SIG-M5 treated with dmso at 0.1 percent for 504 hours (cell line): ENCODE data around the gene EXOC3L4.
"Not testable (repeated sequence)": the region's sequence is repeated elsewhere in the genome, so short reads cannot be mapped to it uniquely, and the experiment has no call there.

ENCODE experiments used
- DNase-seq: peaks from one replicate; lab custom pipeline; 2025; ENCODE audit not compliant: unreplicated experiment; lab: John Stamatoyannopoulos, UW

EXOC3L4 gene

DNA sequence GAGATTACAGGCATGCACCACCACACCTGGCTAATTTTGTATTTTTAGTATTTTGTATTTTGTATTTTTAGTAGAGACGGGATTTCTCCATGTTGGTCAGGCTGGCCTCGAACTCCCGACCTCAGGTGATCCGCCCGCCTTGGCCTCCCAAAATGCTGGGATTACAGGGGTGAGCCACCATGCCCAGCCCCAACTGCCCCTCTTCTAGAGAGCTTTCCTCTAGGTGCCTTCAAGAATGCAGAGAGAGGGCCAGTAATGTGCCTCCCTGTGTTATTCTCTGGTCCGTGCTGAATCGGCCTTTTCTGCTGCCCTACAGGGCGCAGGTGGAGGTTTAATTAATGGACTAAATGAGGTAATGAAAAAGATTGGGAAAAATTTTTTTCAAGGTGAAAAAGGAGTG, 25.0 kb downstream of the EXOC3L4 start:
- not testable (repeated sequence) for DNase-seq

- peak; percentile 79 for DNase-seq
These were observed 26.8 kb downstream of the EXOC3L4 start for GRCh38 chr14:103121121-103121845.

DNA sequence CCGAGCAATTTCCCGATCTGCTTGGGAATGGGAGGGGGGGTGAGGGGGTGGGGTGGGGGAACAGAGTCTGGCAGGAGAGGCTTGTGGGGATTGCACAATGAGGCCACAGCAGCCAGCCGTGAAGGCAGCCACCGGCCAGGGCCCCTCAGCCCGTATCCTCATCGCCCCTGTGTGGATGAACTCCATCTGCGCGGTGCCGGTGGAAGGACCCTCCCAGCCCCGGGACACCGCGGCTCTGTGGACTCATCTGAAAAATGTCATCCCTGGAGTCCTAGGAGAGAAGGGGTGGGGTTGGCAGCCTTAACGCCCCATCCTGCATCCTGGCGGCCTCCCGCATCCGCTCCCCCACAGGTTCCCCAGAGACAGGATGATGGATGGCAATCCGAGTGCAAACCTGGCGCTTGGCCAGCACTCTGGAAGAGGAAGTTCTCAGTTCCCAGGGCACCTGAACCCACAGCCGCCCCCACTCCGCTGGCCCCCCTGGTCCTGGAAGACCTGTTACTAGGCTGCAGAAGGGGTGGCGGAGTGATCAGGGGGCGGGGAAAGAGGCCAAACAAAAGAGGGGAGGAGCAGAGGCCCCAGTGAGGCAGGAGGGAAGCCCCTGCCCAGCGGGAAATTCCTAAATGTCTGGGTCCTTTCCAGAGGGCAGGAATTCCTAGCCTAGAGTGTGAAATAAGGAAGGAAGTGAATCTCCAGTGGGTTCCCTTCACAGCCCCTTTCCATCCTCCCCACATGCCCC, 27.5 kb downstream of the EXOC3L4 start:
- peak; percentile 67 for DNase-seq

GRCh38 chr14:103122585-103122946, 28.0 kb downstream of the EXOC3L4 start:
- DNase-seq: no peak

GRCh38 chr14:103122947-103123633, 28.6 kb downstream of the EXOC3L4 start, which contains the start of gene TNFAIP2:
Gene TNFAIP2 (plus strand): TSS chr14:103123461. CDS start chr14:103126458, 2,997 bp downstream.
- DNase-seq: no peak

DNA sequence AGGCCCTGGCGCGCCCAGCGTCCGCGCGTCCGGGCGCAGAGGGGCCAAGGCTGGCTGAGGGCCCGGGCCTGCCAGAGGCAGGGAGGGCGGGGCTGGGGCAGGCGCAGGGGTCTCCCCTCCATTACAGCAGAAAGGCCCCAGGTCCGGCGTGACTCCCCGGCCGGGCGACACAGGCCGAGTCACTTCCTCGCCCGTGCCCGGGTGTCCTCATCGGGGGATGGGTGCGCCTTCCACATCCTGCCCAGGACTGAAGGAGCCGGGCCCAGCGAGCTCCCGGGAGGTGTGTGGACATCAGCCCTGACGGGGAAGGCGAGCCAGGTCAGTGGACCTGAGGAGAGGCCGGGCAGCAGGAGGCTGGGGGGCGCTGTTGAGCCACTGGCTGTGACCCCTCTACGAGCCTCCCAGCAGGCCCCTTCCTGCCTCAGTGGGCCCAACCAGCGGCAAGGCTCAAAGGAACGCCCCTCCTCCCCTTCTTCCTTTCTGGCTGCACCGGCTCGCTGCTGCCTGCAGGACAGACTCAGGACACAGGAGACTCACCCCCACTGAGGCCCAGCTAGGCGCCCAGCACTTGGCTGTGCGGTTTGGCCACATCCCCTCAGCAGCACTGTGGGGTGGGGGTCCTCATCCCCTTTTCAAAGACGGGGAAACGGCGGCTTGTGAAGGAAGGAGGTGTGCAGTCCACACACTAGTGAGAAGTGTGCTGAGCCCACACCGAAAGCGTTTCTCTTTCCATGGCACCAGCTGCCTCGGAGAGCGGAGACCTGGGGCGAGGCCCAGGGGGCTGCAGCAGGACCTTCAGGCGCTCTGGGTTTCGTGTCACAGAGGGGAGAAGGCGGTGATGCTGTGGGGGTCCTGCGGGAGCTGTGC, 29.3 kb downstream of the EXOC3L4 start:
- no peak for DNase-seq

DNA sequence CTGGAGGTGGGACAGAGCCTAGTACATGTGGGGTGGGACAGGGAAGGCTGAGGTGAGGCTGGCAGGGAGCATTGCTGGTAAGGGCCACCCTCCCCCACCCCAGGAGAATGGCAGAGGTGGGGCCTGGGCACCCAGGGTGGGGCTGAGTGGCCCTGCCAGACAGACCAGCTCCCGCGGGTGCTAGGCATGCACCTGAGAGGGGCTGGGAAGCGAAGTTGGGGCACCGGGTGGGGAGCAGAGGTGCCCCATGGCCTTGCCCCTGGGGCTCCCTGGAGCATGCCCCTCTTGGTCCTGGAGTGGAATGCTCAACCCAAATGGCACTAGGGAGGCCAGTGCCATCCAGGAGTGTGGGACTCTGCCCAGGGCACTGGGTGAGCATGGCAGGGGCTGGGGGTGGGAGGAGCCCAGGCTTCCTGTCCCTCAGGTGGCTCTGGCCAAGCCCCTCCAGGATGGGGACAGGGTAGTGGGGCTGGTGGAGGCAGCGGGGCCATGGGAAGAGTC, 30.0 kb downstream of the EXOC3L4 start:
- no peak for DNase-seq

GRCh38 chr14:103125098-103126070, 30.9 kb downstream of the EXOC3L4 start:
- no peak for DNase-seq

DNA sequence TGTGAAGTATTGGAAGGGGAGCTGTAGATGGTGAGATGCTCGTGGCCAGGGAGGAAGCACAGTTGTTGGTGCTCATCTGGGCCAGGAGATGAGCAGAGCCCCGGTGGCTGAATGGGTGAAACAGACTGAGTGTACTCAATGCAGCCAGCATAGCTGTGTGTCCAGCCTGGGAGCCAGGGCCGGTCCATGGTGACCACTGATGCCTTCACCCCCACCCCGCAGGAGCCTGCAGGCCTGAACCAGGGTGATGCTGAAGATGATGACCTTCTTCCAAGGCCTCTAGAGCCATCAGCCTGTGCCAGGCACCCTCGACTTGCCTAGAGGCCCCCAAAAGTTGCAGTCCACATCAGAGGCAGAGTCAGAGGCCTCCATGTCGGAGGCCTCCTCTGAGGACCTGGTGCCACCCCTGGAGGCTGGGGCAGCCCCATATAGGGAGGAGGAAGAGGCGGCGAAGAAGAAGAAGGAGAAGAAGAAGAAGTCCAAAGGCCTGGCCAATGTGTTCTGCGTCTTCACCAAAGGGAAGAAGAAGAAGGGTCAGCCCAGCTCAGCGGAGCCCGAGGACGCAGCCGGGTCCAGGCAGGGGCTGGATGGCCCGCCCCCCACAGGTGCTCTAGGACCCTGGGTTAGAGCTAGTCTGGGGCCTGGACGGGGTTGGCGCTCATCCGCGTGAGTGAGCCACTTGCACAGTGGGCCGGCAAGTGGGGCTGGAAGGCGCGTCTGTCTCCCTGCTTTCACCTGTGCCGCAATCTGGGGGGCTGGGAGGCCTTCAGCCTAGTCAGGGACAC, 31.8 kb downstream of the EXOC3L4 start:
- DNase-seq: no peak

GRCh38 chr14:103126873-103127304, 32.4 kb downstream of the EXOC3L4 start:
- DNase-seq: peak; percentile 20

DNA sequence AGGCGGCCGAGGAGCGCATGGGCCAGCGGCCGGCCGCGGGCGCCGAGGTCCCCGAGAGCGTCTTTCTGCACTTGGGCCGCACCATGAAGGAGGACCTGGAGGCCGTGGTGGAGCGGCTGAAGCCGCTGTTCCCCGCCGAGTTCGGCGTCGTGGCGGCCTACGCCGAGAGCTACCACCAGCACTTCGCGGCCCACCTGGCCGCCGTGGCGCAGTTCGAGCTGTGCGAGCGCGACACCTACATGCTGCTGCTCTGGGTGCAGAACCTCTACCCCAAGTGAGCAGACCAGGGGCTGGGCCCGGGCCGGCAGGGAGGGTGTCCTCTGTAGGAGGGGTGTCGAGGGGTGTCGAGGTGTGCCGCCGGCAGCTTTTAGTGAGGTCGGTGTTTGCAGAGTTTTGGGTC, 32.8 kb downstream of the EXOC3L4 start:
- DNase-seq: no peak

DNA sequence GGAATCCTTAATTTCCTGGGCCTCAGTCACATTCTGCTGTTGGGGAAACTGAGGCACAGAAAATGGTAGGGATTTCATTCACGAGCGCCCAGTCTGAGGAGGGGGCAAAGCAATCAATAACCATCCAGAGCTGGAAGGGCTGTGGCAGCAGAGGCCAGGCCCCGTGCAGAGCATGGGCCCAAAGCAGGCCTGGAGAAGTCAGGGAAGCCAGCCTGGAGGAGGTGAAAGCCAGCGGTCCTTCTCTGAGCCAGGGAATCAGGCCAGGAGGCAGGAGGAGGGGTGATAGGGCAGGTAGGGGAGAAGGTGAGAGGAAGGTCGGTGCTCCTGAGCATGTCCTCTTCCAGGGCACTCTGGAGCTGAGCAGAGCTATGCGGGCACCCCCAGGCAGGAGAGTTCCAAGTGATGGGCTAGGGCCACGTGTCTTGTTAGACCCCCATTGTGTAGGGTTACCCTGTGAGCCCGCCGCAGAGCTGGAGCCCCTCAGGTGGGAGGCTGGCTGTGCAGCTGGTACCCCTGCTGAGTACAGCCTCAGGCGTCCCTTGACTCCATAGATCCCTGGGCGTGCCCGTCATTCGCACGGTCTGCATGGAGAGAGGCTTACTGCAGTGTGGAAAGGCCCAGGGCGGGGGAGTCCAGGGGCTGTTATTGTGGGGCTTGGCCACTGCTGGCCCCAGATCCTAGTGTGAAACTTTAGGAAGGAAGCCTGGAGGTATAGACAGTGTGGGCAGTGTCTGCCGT, 33.5 kb downstream of the EXOC3L4 start:
- no peak for DNase-seq

DNA sequence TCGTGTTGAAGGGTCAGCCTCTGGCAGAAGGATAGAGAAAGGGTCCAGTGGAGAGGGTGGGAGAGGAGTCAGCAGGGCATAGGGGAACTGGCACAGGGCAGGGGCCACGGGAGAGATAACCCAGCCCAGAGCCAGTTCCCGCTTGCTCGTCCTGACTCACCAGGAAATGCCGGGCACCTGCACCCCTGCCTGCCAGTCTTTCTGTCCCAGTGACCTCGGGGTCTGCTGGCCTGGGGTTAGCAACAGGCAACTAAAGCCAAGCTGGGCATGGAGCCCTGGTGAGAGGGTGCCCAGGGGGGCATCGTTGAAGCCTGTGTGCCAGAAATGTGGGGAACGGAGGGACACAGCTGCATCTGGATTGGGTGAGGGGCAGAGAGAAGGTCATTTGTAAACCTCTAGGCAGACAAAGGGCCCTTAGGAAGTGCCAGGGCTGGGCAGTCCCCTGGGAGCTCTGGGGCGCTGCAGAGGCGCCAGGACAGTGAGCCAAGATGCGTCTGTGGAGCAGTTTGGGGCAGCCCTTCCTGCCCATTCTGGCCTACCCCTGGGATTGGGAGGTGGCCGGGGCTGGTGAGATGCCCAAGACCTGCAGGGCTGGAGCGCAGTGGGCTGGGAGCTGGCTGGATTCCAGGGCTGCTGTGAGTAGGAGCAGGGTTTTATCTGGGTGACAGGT, 34.2 kb downstream of the EXOC3L4 start:
- DNase-seq: no peak

- DNase-seq: no peak
These were observed 34.9 kb downstream of the EXOC3L4 start for GRCh38 chr14:103129301-103130016.

DNA sequence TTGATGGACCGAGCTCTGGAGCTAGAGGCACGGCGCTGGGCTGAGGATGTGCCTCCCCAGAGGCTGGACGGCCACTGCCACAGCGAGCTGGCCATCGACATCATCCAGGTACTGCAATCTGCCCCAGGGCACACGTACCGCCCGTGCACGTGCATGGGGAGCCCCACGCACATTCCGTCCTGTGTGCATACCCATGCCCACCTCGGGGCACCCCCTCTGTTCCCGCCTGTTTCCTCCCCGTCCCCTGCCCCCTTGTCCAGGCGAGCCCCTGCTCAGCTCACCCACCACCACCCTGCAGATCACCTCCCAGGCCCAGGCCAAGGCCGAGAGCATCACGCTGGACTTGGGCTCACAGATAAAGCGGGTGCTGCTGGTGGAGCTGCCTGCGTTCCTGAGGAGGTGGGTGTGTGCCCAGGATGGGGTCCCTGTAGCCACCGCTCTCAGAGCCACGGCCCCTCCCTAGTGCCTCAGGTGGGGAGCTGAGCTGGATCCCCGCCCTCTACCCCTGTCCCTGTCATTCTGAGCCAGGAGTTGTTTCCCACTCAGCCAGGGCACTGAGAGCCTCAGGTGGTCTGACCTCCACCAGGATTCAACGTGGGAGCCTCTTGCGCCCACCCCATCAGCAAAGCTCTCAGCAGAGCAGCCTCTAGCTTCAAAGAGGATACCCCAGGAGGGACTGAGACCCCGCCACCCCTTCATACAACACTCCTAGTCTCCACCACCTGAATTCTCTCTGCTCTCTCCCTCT, 35.7 kb downstream of the EXOC3L4 start:
- no peak for DNase-seq

GRCh38 chr14:103130965-103131364, 36.4 kb downstream of the EXOC3L4 start:
- no peak for DNase-seq
